HepG2 (cell line): ENCODE results near the gene CDC37. TPM values are rescaled to one million over a fixed set of nuclear protein-coding genes. Genes with fewer than 3 reads are reported as not detected.

Experiments
- ATM ChIP-seq: fragments of 450-650 bp; IDR thresholded peaks from 2 replicates; pipeline ENCODE4 v1.7.1; 2017; ENCODE audit warnings: mild to moderate bottlenecking, borderline replicate concordance
- CBX2 ChIP-seq, 2 experiments: fragments of 200-600 bp in 1 of 2; sonication (generic); formaldehyde crosslinking in 1 of 2; IDR thresholded peaks; 2 replicates each; pipeline versions ENCODE4 v1.7.0 to v1.8.1; 2018 to 2022; ENCODE audit warnings: low read depth in 2 of 2, low read length in 1 of 2, mild to moderate bottlenecking in 1 of 2, missing genetic modification reagents in 1 of 2
- CREBL2 ChIP-seq: sonication (generic); formaldehyde crosslinking; IDR thresholded peaks from 2 replicates; pipeline ENCODE4 v1.8.1; 2023; ENCODE audit warnings: missing genetic modification reagents, mild to moderate bottlenecking, borderline replicate concordance
- EED ChIP-seq: sonication (generic); formaldehyde crosslinking; IDR thresholded peaks from 2 replicates; pipeline ENCODE4 v1.5.0; 2020; ENCODE audit warnings: mild to moderate bottlenecking, missing genetic modification reagents
- HMG20A ChIP-seq: IDR thresholded peaks from 2 replicates; pipeline ENCODE4 v1.6.1; 2016; ENCODE audit warnings: borderline replicate concordance
- NCOA2 ChIP-seq: sonication (generic); formaldehyde crosslinking; IDR thresholded peaks from 2 replicates; pipeline ENCODE4 v1.8.0; 2022; ENCODE audit warnings: inconsistent platforms
- TAF15 ChIP-seq: fragments of 200-400 bp; formaldehyde crosslinking; IDR thresholded peaks from one replicate; pipeline ENCODE4 v1.6.1; 2018; ENCODE audit warnings: mild to moderate bottlenecking, low read depth, low read length; ENCODE audit not compliant: poor library complexity, severe bottlenecking
- TBL1XR1 ChIP-seq: fragments of 150-350 bp; IDR thresholded peaks from 2 replicates; pipeline ENCODE4 v1.6.1; 2014; ENCODE audit warnings: borderline replicate concordance, low read length; ENCODE audit not compliant: partially characterized antibody
- TFDP2 ChIP-seq: sonication (generic); formaldehyde crosslinking; IDR thresholded peaks from 2 replicates; pipeline ENCODE4 v1.4.0; 2020; ENCODE audit warnings: missing genetic modification reagents
- ZBTB10 ChIP-seq: sonication (generic); formaldehyde crosslinking; IDR thresholded peaks from 2 replicates; pipeline ENCODE4 v1.4.0; 2020; ENCODE audit warnings: missing genetic modification reagents, borderline replicate concordance
- ZBTB20 ChIP-seq: sonication (generic); formaldehyde crosslinking; IDR thresholded peaks from 2 replicates; pipeline ENCODE4 v1.8.1; 2023; ENCODE audit warnings: missing genetic modification reagents, low read depth, mild to moderate bottlenecking, borderline replicate concordance
- ZBTB8A ChIP-seq: sonication (generic); formaldehyde crosslinking; IDR thresholded peaks from 2 replicates; pipeline ENCODE4 v1.4.0; 2020; ENCODE audit warnings: mild to moderate bottlenecking, low read depth, missing genetic modification reagents, borderline replicate concordance
- ZKSCAN1 ChIP-seq: fragments of 150-350 bp; IDR thresholded peaks from 2 replicates; pipeline ENCODE4 v1.6.1; 2014; ENCODE audit warnings: low read length
- ZMYM2 ChIP-seq: sonication (generic); formaldehyde crosslinking; IDR thresholded peaks from 2 replicates; pipeline ENCODE4 v1.8.0; 2022; ENCODE audit warnings: mild to moderate bottlenecking, missing genetic modification reagents
- ZNF205 ChIP-seq: IDR thresholded peaks from 2 replicates; pipeline ENCODE4 v1.6.1; 2018; ENCODE audit warnings: missing biosample characterization, missing genetic modification reagents
- ZNF496 ChIP-seq: sonication (generic); formaldehyde crosslinking; IDR thresholded peaks from 2 replicates; pipeline ENCODE4 v1.8.1; 2023; ENCODE audit warnings: mild to moderate bottlenecking, moderate library complexity, missing genetic modification reagents; ENCODE audit not compliant: insufficient replicate concordance
- ZNF557 ChIP-seq: sonication (generic); formaldehyde crosslinking; IDR thresholded peaks from 2 replicates; pipeline ENCODE4 v1.4.0; 2020; ENCODE audit warnings: missing genetic modification reagents
- ZNF709 ChIP-seq: sonication (generic); formaldehyde crosslinking; IDR thresholded peaks from 2 replicates; pipeline ENCODE4 v1.5.0; 2020; ENCODE audit warnings: mild to moderate bottlenecking, missing genetic modification reagents
- polyA plus RNA-seq, 8 experiments: library from polyadenylated mRNA; depleted of rRNA in 3 of 8; stranded (reverse) in 7 of 8; unstranded in 1 of 8; fragments of >200 nt; fragmentation: Illumina TruSeq in 4 of 8; extraction: Trizol in 4 of 8; gene quantifications; 2 replicates each; pipeline versions ENCODE4 v1.2.1 to v1.2.3, GENCODE V29; 2011 to 2016; ENCODE audit warnings: low read depth in 4 of 8, missing spikeins in 1 of 8, mixed read lengths in 1 of 8; ENCODE audit not compliant: insufficient read depth in 1 of 8
- total RNA-seq, 5 experiments: library from RNA; depleted of rRNA; stranded (reverse); fragments of >200 nt; fragmentation: Illumina TruSeq; extraction: Trizol; gene quantifications; 2 replicates each; pipeline ENCODE4 v1.2.3, GENCODE V29; 2016; ENCODE audit warnings: low read depth in 1 of 5

Gene CDC37
- total and polyA plus RNA-seq, 2 of the 13 experiments (the other 11 are each of a cell fraction or from before 2014, with no cell fraction given) = 158 to 177 TPM

GRCh38 chr19:10416380-10417257 is 13.3 kb upstream of the CDC37 start (continued):
- TF ChIP-seq TAF15 = peak; percentile 60
- no peak for TF ChIP-seq HMG20A (CRISPR knock-in tag)
- TF ChIP-seq ZMYM2 (CRISPR knock-in tag) = peak; percentile 100
- no peak for TF ChIP-seq ZNF557 (CRISPR knock-in tag)
- TF ChIP-seq ZBTB20 (CRISPR knock-in tag) = peak; percentile 77; the same call in 1 of the 2 replicates
- TF ChIP-seq TBL1XR1 = peak; percentile 56
- no peak for TF ChIP-seq ATM
- TF ChIP-seq ZNF709 (CRISPR knock-in tag) = peak; percentile 83; the same call in 1 of the 2 replicates
- TF ChIP-seq NCOA2 (CRISPR knock-in tag) = peak; percentile 31; the same call in 1 of the 2 replicates
- TF ChIP-seq TFDP2 (CRISPR knock-in tag) = peak; percentile 44; the same call in 1 of the 2 replicates
- TF ChIP-seq CBX2 (IDR thresholded peaks at IDR 0.05; ENCODE audit: low read depth, low read length) = no peak
- no peak for TF ChIP-seq CBX2 (CRISPR knock-in tag; IDR thresholded peaks at IDR 0.05; ENCODE audit: low read depth)
- TF ChIP-seq ZBTB8A (CRISPR knock-in tag) = no peak
- no peak for TF ChIP-seq ZNF496 (CRISPR knock-in tag)
- TF ChIP-seq CREBL2 (CRISPR knock-in tag) = no peak
- TF ChIP-seq EED = no peak
- peak; percentile 77 for TF ChIP-seq ZNF205 (CRISPR knock-in tag)
- TF ChIP-seq ZKSCAN1 = no peak
- TF ChIP-seq ZBTB10 (CRISPR knock-in tag) = 0 out of 2 replicates have a peak, but pooled peaks have one; percentile 39
